K562 (cell line): Measurements from ENCODE around the gene ZSCAN26. TPM values are rescaled to one million over a fixed set of nuclear protein-coding genes. Genes with fewer than 3 reads are reported as not detected.

Experiments used
- BRD4 ChIP-seq: fragments of 200-600 bp; sonication (generic); IDR thresholded peaks from 2 replicates; pipeline ENCODE4 v1.6.1; 2017; ENCODE audit warnings: inconsistent platforms
- E2F1 ChIP-seq: sonication (generic); formaldehyde crosslinking; IDR thresholded peaks from 2 replicates; pipeline ENCODE4 v1.8.1; 2023; ENCODE audit warnings: mild to moderate bottlenecking, missing genetic modification reagents, moderate library complexity
- ELF4 ChIP-seq: fragments of 450-650 bp; formaldehyde crosslinking; IDR thresholded peaks from 2 replicates; pipeline ENCODE4 v1.4.0; 2022; ENCODE audit warnings: missing genetic modification characterization
- HDAC6 ChIP-seq: IDR thresholded peaks from 2 replicates; pipeline ENCODE4 v1.6.1; 2012; ENCODE audit warnings: low read depth, mild to moderate bottlenecking, control low read depth, inconsistent platforms, low read length, moderate library complexity
- KAT7 ChIP-seq: sonication (generic); formaldehyde crosslinking; IDR thresholded peaks from 2 replicates; pipeline ENCODE4 v1.8.0; 2022; ENCODE audit warnings: missing genetic modification reagents, mild to moderate bottlenecking, borderline replicate concordance
- KDM4B ChIP-seq, 2 experiments: fragments of 450-650 bp in 1 of 2; sonication (generic) in 1 of 2; IDR thresholded peaks; 2 replicates each; pipeline ENCODE4 v1.6.1; 2016 to 2017; ENCODE audit warnings: borderline replicate concordance in 2 of 2, antibody characterized with exemption in 1 of 2, low read depth in 1 of 2, mild to moderate bottlenecking in 1 of 2
- MBD1 ChIP-seq: fragments of 250-450 bp; sonication (Bioruptor Pico); IDR thresholded peaks from 2 replicates; pipeline ENCODE4 v1.8.0; 2022; ENCODE audit warnings: inconsistent platforms
- MLX ChIP-seq, 2 experiments: fragments of 450-650 bp in 1 of 2; sonication (generic) in 1 of 2; formaldehyde crosslinking; conservative IDR thresholded peaks; 2 replicates each; pipeline versions ENCODE4 v1.4.0 to v1.8.1; 2020 to 2022; ENCODE audit warnings: mild to moderate bottlenecking in 1 of 2, missing genetic modification reagents in 1 of 2
- MTA3 ChIP-seq: fragments of 450-650 bp; formaldehyde crosslinking; IDR thresholded peaks from 2 replicates; pipeline ENCODE4 v1.6.1; 2017; ENCODE audit warnings: mild to moderate bottlenecking, borderline replicate concordance
- RBM25 ChIP-seq: fragments of 200-400 bp; formaldehyde crosslinking; IDR thresholded peaks from 2 replicates; pipeline ENCODE4 v1.6.1; 2018; ENCODE audit warnings: low read length, low read depth, moderate library complexity; ENCODE audit not compliant: severe bottlenecking
- TFAM ChIP-seq: fragments of 250-450 bp; sonication (Bioruptor Pico); conservative IDR thresholded peaks from 2 replicates; pipeline ENCODE4 v1.5.0; 2021; ENCODE audit warnings: mild to moderate bottlenecking, moderate library complexity
- ZEB2 ChIP-seq: fragments of 450-650 bp; IDR thresholded peaks from 2 replicates; pipeline ENCODE4 v1.6.1; 2016
- ZNF75A ChIP-seq: fragments of 450-650 bp; formaldehyde crosslinking; IDR thresholded peaks from 2 replicates; pipeline ENCODE4 v1.4.0; 2020; ENCODE audit warnings: mild to moderate bottlenecking
- ZNF77 ChIP-seq: fragments of 250-450 bp; sonication (Bioruptor Pico); IDR thresholded peaks from 2 replicates; pipeline ENCODE4 v1.5.0; 2020
- polyA plus RNA-seq, 8 experiments: library from polyadenylated mRNA; depleted of rRNA in 4 of 8; stranded (reverse) in 5 of 8; unstranded in 3 of 8; fragments of >200 nt; fragmentation: Nextera tagmentation in 2 of 8; fragmentation: Illumina TruSeq in 1 of 8; extraction: Ambion mirVana in 2 of 8; extraction: Trizol in 1 of 8; gene quantifications; 2 replicates each; pipeline versions ENCODE4 v1.2.1 to v1.2.3, GENCODE V29; 2011 to 2014; ENCODE audit warnings: inconsistent platforms in 1 of 8, missing spikeins in 1 of 8
- total RNA-seq, 7 experiments: library from RNA; depleted of rRNA in 6 of 7; stranded (reverse); fragments of >200 nt in 6 of 7; fragmentation: Illumina TruSeq in 2 of 7; extraction: Trizol in 2 of 7; gene quantifications; 2 replicates each; pipeline versions ENCODE4 v1.2.1 to v1.2.3, GENCODE V29; 2011 to 2021; ENCODE audit warnings: low replicate concordance in 1 of 7
- TF ChIP-seq, protein P1 (sequence below), 2 experiments: fragments of 450-650 bp in 1 of 2; sonication (generic) in 1 of 2; formaldehyde crosslinking in 1 of 2; IDR thresholded peaks; 2 replicates each; pipeline versions ENCODE4 v1.7.1 to v1.9.0; 2016 to 2022; ENCODE audit warnings: inconsistent platforms in 1 of 2, mild to moderate bottlenecking in 1 of 2, missing genetic modification reagents in 1 of 2

Gene ZSCAN26
- total and polyA plus RNA-seq, 9 of the 15 experiments (the other 6 are each of a cell fraction or from before 2014, with no cell fraction given) = 5.9 to 14.2 (median 10.5) TPM

GRCh38 chr6:28326371-28326948 is 59.5 kb downstream of the ZSCAN26 start (continued):
- TF ChIP-seq, protein P1, sequence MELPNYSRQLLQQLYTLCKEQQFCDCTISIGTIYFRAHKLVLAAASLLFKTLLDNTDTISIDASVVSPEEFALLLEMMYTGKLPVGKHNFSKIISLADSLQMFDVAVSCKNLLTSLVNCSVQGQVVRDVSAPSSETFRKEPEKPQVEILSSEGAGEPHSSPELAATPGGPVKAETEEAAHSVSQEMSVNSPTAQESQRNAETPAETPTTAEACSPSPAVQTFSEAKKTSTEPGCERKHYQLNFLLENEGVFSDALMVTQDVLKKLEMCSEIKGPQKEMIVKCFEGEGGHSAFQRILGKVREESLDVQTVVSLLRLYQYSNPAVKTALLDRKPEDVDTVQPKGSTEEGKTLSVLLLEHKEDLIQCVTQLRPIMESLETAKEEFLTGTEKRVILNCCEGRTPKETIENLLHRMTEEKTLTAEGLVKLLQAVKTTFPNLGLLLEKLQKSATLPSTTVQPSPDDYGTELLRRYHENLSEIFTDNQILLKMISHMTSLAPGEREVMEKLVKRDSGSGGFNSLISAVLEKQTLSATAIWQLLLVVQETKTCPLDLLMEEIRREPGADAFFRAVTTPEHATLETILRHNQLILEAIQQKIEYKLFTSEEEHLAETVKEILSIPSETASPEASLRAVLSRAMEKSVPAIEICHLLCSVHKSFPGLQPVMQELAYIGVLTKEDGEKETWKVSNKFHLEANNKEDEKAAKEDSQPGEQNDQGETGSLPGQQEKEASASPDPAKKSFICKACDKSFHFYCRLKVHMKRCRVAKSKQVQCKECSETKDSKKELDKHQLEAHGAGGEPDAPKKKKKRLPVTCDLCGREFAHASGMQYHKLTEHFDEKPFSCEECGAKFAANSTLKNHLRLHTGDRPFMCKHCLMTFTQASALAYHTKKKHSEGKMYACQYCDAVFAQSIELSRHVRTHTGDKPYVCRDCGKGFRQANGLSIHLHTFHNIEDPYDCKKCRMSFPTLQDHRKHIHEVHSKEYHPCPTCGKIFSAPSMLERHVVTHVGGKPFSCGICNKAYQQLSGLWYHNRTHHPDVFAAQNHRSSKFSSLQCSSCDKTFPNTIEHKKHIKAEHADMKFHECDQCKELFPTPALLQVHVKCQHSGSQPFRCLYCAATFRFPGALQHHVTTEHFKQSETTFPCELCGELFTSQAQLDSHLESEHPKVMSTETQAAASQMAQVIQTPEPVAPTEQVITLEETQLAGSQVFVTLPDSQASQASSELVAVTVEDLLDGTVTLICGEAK (IDR thresholded peaks at IDR 0.05) = peak; percentile 53; the same call in 1 of the 2 replicates
- TF ChIP-seq, protein P1 (CRISPR knock-in tag; IDR thresholded peaks at IDR 0.05) = no peak
- TF ChIP-seq HDAC6 (peak; percentile 95), MLX (CRISPR knock-in tag; conservative IDR thresholded peaks at IDR 0.05) (no peak), TFAM (no peak), BRD4 (no peak), KAT7 (CRISPR knock-in tag) (no peak), ZNF75A (peak; percentile 100), ZEB2 (peak; percentile 82), MBD1 (no peak), RBM25 (peak; percentile 88), MTA3 (peak; percentile 77; the same call in 1 of the 2 replicates), ZNF77 (no peak), KDM4B (IDR thresholded peaks at IDR 0.05; ENCODE audit: borderline replicate concordance in 2 of 2, low read depth in 1 of 2) (no peak), ELF4 (CRISPR knock-in tag) (no peak), E2F1 (no peak)
